Nephron progenitor cell (in vitro differentiated cells): ENCODE results near the gene NDUFAF5.

ENCODE experiments used
- DNase-seq: peaks from one replicate; pipeline ENCODE4 v3.0.0; 2021
- H3K27ac Mint-ChIP-seq: 2 replicates; pipeline ENCODE4 v1.8.0; 2021; ENCODE audit warnings: mild to moderate bottlenecking, moderate library complexity, mixed read lengths
- H3K27me3 Mint-ChIP-seq: 2 replicates; pipeline ENCODE4 v1.8.0; 2021; ENCODE audit warnings: mild to moderate bottlenecking, low read depth, mixed read lengths; ENCODE audit not compliant: poor library complexity
- H3K36me3 Mint-ChIP-seq: 2 replicates; pipeline ENCODE4 v1.8.0; 2021; ENCODE audit warnings: low read depth, mixed read lengths
- H3K4me1 Mint-ChIP-seq: 2 replicates; pipeline ENCODE4 v1.8.0; 2021; ENCODE audit warnings: mixed read lengths
- H3K4me3 Mint-ChIP-seq: 2 replicates; pipeline ENCODE4 v1.8.0; 2021; ENCODE audit warnings: mild to moderate bottlenecking, moderate library complexity, mixed read lengths
- H3K9me3 Mint-ChIP-seq: 2 replicates; pipeline ENCODE4 v1.8.0; 2021; ENCODE audit warnings: mild to moderate bottlenecking, moderate library complexity, mixed read lengths
- CTCF ChIP-seq: fragments of 200-600 bp; sonication (generic); IDR thresholded peaks from 2 replicates; pipeline ENCODE4 v1.5.0; 2021; ENCODE audit warnings: antibody characterized with exemption

The NDUFAF5 gene

GRCh38 chr20:13852306-13852705 lies 67.5 kb downstream of the NDUFAF5 start:
- H3K27me3 Mint-ChIP-seq: peaks cover 12% of the 10 kb centered on the region
- no peaks in the 10 kb centered on the region for H3K9me3 Mint-ChIP-seq
- H3K4me3 Mint-ChIP-seq: no peak overlapping the region
- no peak for DNase-seq
- no peak overlapping the region for H3K27ac Mint-ChIP-seq
- H3K36me3 Mint-ChIP-seq: no peaks in the 10 kb centered on the region
- TF ChIP-seq CTCF: no peak
- H3K4me1 Mint-ChIP-seq: no peaks in the 10 kb centered on the region

GRCh38 chr20:13855613-13856012 lies 70.8 kb downstream of the NDUFAF5 start:
- no peaks in the 10 kb centered on the region for H3K4me1 Mint-ChIP-seq
- no peaks in the 10 kb centered on the region for H3K36me3 Mint-ChIP-seq
- peaks cover 11% of the 10 kb centered on the region for H3K27me3 Mint-ChIP-seq
- no peak for DNase-seq
- no peak for TF ChIP-seq CTCF
- H3K9me3 Mint-ChIP-seq: no peaks in the 10 kb centered on the region
- no peak overlapping the region for H3K4me3 Mint-ChIP-seq
- no peak overlapping the region for H3K27ac Mint-ChIP-seq

GRCh38 chr20:13856354-13856753 lies 71.5 kb downstream of the NDUFAF5 start:
- Mint-ChIP-seq H3K27ac (no peak overlapping the region), H3K4me3 (no peak overlapping the region), H3K27me3 (peaks cover 12% of the 10 kb centered on the region), H3K36me3 (no peaks in the 10 kb centered on the region), H3K4me1 (no peaks in the 10 kb centered on the region), H3K9me3 (no peaks in the 10 kb centered on the region)
- no peak for DNase-seq
- TF ChIP-seq CTCF: no peak

GRCh38 chr20:13857304-13857703 lies 72.5 kb downstream of the NDUFAF5 start:
- Mint-ChIP-seq H3K9me3 (no peaks in the 10 kb centered on the region), H3K4me3 (no peak overlapping the region), H3K4me1 (no peaks in the 10 kb centered on the region), H3K36me3 (no peaks in the 10 kb centered on the region), H3K27me3 (peaks cover 8% of the 10 kb centered on the region), H3K27ac (no peak overlapping the region)
- DNase-seq: no peak
- no peak for TF ChIP-seq CTCF

GRCh38 chr20:13857961-13858360 lies 73.1 kb downstream of the NDUFAF5 start:
- H3K36me3 Mint-ChIP-seq: no peaks in the 10 kb centered on the region

More at GRCh38 chr20:13857961-13858360, 73.1 kb downstream of the NDUFAF5 start:
- no peaks in the 10 kb centered on the region for H3K9me3 Mint-ChIP-seq
- no peak for DNase-seq
- H3K4me3 Mint-ChIP-seq: no peak overlapping the region
- H3K4me1 Mint-ChIP-seq: no peaks in the 10 kb centered on the region
- H3K27ac Mint-ChIP-seq: no peak overlapping the region
- peaks cover 8% of the 10 kb centered on the region for H3K27me3 Mint-ChIP-seq
- TF ChIP-seq CTCF: no peak
